HG03521 (cell line): ENCODE data around the gene KLHL17.

Source experiments
- ATAC-seq: cut with Tn5 transposase; IDR thresholded peaks from one replicate; pipeline ENCODE4 v1.9.1; 2021; ENCODE audit warnings: mild to moderate bottlenecking, moderate library complexity; ENCODE audit not compliant: unreplicated experiment

The KLHL17 gene

DNA sequence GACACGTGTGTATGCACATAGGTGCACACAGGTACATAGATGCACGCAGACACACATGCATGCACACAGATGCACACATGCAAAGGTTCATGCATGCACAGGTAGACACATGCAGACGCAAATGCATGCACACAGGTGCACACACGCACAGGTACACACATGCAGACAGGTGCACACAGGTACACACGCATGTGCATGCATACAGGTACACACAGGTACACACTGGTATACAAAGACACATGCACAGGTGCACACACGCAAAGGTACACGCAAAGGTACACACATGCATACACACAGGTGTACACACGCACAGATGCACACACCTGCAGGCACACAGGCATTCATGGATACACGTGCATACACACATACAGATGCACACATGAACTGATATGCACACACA lies 10.1 kb upstream of the KLHL17 start:
- no peak for ATAC-seq

DNA sequence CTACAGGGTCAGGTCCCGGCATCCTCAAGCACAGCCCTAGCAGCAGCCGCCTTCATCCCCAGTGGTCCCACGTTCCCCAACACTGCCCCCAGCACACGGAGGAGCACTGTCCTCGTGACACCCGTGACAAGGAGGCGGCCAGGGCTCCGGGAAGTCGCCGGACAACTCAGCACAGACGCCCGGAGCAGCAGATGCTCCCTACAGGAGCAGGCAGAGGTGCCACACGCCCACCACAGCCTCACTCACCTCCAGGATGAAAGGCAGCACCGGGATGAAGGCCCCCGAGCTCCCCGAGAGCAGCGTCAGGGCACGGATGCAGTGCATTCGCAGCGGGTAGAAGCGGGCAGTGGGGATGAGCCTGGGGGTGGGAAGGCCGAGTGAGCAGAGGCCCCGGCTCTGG lies 9.5 kb upstream of the KLHL17 start:
- ATAC-seq = no peak

DNA sequence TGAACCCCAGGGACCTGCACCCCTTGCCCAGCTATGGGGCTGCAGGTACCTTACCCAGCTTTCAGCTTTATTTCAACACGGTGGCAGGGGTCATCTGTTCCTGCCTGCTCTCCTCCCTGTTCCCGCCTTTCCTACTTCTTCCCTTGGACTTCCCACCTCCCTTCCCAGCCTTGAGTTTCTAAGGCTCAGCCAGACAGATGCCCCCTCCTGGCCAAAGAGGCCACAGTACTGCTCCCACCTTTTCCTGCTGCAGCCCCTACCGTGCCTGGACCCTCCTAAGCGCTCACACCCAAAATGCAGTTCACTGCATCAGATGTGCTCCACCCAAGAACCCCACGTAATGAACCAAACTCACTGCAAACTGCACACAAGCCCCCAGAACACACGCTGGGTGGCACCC lies 9.0 kb upstream of the KLHL17 start:
- ATAC-seq = no peak

DNA sequence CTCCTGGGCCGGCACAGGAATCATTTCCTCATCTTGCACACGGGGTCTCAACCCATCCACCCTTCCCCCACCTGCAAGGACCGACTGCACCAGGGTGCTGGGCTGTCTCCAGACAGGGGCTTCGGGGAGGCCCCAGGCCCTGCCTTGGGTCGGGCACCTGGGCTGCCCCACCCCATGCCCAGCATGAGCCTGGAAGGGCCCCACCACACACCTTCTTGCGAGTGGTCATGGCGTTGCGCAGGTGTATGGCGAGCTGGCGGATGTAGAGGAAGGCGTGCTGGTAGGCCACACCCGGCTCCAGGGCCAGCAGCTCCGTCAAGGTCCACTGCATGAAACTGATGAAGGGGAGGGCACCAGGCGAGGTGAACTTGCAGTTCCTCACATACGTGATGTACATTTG lies 8.2 kb upstream of the KLHL17 start:
- ATAC-seq = no peak

DNA sequence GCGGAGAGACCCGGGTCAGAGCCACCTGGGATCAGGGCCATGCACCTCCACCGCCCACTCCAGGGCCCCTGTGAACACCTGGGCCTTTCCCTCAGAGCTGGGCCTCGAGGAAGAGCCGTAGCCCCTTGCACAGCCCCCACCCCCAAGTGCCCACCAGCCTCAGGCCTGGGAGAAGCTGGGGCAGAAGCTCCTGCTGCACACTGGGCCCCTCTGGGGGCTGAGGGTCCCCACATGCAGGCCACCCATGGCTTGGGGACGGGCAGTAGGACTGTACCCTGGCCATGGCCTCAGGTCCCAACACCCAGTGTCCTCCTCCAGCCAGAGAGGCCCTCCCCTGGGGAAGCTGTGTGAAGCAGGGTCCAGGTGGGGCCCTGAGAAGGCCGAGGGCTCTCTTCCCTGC lies 7.8 kb upstream of the KLHL17 start:
- no peak for ATAC-seq

DNA sequence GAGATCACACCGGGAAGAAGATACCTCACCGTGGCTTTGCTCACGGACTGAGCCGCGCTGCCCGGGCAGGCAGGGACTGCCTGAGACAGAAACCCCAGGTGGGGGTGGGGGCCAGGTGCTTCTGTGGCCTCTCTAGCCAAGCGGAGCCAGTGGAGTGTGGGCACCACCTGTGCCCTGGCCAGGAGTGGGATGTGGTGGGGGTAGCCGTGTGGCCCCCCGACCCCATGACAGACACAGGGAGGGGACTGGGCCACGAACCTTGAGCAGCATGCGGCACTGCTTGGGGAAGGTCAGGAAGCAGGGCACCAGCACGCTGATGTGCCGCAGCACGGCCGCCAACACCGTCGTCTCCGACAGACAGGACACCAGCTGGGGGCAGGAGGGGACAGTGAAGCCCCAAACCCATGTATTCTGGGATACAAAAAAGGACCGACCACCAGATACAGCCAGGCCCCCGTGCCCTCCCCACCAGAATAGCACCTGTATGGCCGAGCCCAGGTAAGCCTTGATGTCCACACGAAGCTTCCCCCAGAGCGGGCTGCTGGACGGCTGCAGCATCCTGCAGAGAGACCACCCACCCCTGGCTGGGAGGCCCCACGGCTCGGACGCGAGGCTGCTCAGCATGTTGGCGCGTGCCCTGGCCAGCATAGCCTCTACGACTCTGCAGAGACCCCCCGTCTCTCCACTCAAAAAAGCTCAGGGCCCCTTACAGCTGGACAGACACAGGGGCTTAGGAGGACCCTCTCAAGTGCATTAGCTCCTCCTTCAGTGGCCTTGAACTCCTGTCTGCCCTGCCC lies 6.7 kb upstream of the KLHL17 start:
- no peak for ATAC-seq

DNA sequence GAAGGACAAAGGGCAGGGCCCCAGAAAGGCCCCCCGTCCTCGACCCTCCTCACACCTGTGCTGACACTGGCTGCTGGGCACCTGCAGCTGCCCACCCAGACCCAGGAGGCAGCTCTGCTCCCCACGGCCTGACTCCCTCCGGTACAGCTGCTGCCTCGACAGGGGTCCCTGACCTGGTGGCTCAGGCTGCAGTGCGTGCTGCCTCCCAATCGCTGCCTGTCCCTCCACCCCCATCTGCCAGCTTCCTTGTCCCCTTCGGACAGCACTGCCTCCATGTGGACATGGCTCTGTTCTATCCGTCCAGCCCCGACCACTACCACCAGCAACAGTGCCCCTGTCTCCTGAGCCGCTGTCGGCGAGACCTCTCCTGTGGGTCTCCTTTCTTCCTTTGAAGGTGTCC lies 5.5 kb upstream of the KLHL17 start:
- ATAC-seq = no peak

DNA sequence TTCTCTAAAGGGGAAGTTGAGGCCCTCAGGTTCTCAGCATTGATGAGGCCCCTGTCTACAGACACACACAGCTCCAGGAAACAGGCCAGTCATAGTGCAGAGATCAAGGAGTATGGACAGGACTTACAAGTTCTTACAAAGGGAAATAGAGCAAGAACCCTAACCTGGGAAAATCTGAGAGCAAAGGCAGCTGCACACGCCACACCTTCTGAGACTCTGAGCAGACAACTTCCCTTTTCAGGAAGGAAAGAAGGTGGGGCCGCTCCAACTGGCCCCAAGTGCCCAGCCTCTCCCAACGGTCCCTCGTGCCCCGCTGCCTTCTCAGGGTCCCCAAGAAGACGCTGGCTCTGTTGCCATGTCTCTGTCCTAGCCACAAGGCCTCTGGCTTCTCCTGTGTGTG lies 4.9 kb upstream of the KLHL17 start:
- ATAC-seq = no peak

DNA sequence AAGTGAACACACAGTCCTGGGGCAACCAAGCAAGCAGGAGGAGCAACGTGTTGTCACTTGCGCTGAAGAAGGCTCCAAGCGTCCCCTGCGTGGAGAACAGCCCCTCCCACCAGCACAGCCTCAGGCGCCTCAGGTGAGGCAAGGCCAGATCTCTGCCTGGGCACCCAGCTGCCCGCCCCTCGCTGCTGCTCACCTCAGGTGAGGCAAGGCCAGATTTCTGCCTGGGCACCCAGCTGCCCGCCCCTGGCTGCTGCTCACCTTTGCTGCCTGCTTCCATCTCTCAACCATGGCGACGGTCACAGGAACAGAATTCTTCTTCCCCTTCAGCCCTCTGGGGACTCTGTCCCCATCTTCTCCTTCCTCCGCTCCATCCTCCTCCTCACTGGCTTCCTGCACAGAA lies 3.7 kb upstream of the KLHL17 start:
- no peak for ATAC-seq

DNA sequence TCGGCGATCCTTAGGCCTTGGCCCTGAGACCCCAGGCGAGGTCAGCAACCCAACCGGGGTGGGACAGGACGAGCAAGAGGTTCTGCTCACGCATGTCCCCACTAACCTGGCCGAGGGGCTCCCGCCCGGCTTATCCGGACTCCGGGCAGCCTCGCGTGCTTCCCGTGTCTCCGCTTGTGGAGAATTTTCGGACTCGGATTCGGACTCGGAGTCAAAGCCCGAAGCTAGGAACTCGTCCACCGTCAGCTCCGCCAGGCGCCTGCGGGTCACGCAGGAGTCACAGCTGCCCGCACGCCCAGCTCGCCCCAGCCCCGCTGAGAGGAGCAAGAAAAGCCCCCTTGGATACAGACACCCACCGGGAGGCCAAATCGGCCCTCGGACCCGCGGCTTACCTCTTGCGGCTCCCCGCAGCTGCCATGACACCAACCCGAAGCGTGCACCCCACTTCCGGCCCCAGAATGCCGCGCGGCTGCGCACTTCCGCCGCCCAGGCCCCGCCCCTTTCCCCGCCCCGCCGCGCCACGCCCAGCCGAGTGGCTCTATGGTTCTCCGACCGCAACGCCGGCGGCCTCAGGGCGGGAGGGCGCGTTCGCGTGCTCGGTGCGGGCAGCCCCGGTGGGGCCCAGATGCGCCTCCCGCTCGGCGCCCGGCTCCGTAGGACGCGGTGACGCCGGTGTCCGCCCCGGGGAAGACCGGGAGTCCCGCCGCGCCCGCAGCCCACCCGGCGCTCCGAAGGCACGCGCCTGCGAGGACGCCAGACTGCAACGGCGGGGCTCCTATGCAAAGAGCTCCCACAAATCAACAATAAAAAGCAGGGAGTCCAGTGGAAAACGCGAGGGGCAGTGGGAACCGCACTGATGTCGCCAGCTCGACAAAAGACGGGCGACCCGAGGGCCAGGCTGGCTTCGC lies 1.3 kb upstream of the KLHL17 start, which contains the start of gene NOC2L:
TSS of gene NOC2L (minus strand) at position 434 of the 908 bp plus-strand sequence. CDS start at position 418, 16 bp downstream.
- ATAC-seq = peak; percentile 73

DNA sequence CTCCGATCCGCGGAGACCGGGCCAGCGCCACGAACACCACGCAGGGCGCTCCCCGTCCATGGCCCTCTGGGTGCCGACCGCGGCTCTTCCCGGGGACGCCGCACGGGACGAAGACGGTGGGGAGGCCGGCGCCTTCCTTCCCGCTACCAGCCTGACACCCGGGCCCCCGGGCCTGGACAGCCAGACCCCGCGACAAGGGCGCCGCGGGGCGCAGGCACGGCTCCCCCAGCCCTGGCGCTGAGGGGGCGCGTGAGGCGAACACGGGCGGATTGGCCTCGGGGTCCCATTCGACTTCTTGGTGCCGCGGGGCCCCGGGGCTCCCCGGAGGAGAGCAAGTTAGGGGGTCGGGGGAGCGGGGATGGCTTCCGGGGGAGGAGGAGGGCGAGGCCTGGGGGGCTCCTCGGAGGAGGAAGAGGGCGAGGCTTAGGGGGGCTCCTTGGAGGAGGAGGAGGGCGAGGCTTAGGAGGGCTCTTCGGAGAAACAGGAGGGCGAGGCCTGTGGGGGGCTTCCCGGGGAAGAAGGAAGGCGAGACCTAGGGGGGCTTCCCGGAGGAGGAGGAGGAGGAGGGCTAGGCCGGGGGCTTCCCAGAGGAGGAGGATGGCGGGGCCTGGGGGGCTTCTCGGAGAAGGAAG lies 537 bp upstream of the KLHL17 start:
- no peak for ATAC-seq

DNA sequence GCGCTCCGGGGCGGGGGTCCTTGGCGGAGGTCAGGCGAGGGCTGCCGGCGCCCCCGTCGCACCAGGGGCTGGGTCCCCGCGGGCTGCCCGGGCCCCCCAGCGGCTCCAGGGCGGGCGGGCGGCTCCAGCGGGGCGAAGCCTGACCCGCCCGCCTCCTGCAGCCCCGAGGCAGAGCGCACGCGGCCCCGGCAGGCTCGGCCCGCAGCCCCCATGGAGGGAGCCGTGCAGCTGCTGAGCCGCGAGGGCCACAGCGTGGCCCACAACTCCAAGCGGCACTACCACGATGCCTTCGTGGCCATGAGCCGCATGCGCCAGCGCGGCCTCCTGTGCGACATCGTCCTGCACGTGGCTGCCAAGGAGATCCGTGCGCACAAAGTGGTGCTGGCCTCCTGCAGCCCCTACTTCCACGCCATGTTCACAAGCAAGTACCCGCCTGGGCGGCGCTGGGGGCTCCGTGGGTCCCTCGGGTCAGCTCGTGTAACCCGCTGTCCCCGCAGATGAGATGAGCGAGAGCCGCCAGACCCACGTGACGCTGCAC lies 817 bp downstream of the KLHL17 start:
- ATAC-seq = no peak

DNA sequence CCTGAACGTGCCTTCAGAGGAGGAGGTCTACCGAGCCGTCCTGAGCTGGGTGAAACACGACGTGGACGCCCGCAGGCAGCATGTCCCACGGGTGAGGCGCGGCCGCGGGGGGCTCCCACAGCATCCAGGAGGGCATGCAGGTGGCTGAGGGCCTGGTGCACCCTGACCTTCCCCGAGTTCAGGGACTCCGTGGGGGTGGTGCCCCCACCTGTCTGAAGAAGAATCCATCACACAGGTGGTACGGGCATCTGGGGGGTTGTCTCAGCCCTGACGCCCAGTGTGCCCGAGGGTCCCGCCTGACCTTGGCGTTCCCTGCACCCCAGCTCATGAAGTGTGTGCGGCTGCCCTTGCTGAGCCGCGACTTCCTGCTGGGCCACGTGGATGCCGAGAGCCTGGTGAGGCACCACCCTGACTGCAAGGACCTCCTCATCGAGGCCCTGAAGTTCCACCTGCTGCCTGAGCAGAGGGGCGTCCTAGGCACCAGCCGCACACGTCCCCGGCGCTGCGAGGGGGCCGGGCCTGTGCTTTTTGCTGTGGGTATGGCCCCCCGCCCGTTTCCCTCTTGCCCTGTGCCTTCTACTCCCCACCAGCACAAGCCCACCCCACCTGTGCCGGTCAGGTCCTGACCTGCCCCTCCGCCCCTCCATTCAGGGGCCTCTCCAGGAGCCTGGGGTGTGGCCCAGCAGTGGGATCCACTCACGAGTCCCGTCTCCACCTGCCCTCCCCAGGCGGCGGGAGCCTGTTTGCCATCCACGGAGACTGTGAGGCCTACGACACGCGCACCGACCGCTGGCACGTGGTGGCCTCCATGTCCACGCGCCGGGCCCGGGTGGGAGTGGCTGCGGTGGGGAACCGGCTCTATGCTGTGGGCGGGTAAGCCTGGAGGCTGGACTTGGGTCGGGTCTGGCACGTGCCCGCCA lies 2.3 kb downstream of the KLHL17 start:
- no peak for ATAC-seq

DNA sequence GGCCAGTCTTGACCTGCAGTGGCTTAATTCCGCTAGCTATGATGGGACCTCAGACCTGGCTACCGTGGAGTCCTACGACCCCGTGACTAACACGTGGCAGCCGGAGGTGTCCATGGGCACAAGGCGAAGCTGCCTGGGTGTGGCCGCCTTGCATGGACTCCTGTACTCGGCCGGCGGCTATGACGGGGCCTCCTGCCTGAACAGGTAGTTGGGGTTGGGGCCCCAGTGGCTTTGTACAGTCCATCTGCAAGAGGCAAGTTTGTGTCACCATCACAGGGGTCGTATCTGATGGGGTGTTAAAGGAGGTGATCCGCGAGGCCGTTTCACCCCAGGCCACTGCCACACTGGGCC lies 2.9 kb downstream of the KLHL17 start:
- ATAC-seq = no peak

DNA sequence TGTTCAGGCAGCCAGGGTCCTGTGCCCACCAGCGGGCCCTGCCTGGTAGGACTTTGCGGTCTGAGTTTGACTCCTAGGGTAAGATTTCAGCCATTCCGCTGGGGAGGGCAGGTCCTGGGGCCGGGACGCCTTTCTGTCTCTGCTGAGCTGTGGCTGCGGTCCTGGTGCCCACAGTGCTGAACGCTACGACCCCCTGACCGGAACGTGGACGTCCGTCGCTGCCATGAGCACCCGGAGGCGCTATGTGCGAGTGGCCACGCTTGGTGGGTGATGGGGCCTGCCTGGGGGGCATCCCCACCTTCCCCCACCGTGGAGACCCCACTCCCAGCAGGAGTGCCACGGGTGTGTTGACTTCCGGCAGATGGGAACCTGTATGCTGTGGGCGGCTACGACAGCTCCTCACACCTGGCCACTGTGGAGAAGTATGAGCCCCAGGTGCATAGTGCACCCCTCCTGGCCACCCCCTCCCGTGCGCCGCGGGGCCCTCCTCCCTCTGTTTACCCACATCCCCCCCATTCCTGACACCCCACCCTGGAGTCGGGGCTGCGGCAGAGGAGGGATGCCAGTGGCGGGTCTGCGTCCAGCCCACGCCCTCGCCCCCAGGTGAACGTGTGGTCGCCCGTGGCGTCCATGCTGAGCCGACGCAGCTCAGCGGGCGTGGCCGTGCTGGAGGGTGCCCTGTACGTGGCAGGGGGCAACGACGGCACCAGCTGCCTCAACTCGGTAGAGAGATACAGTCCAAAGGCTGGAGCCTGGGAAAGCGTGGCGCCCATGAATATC lies 3.6 kb downstream of the KLHL17 start:
- ATAC-seq = no peak

DNA sequence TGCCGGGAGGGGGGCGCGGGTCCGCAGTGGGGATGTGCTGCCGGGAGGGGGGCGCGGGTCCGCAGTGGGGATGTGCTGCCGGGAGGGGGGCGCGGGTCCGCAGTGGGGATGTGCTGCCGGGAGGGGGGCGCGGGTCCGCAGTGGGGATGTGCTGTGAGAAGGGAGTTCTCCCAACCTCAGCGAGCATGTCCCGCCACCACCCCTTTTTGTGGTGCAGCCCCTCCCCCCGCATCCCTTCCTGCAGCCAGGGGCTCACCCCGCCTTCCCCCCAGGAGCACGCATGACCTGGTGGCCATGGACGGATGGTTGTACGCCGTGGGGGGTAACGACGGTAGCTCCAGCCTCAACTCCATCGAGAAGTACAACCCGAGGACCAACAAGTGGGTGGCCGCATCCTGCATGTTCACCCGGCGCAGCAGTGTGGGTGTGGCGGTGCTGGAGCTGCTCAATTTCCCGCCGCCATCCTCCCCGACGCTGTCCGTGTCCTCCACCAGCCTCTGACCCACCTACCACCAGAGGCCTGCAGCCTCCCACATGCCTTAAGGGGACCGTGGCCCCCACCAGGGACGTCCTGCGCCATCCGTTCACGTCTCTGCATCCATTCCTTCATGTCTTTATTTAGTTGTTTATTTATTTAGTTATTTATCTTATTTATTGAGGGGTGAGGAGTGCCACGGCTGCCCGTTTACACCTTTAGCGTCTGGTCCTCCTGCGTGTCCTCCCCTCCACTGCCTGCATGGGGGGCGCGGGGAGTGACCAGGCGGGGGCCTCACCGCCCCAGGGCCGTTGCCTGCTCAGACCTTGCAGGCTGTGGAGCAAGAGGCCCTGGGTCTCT lies 4.5 kb downstream of the KLHL17 start:
- no peak for ATAC-seq

DNA sequence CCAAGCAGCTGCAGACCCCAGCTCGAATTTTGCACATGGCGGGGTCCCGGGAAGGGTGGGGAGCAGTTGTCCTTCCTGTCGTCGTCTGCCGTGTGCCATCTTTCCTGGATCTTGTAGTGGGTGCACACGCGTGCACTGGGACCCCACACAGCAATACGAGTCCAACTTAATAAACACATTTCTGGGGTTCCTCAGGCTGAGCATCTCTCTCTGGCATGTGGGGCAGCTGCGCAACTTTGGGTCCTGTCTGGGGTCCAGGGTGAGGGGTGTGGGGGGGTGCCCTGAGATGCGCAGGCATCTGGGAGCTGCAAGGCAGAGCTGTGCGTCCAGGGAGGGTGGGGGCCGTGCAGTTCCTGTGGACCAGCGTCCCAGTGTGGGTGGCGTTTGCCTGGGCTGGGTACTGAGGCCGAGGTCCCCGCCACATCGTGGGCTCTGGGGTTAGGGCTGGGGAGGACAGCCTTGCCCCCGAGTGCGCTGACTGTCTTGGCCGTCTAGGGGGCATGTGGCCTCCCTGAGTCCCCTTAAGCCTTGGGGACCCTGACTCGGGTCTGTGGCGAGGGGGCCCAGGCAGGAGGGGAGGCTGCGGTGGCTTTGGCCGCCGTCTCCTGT lies 5.2 kb downstream of the KLHL17 start:
- no peak for ATAC-seq

DNA sequence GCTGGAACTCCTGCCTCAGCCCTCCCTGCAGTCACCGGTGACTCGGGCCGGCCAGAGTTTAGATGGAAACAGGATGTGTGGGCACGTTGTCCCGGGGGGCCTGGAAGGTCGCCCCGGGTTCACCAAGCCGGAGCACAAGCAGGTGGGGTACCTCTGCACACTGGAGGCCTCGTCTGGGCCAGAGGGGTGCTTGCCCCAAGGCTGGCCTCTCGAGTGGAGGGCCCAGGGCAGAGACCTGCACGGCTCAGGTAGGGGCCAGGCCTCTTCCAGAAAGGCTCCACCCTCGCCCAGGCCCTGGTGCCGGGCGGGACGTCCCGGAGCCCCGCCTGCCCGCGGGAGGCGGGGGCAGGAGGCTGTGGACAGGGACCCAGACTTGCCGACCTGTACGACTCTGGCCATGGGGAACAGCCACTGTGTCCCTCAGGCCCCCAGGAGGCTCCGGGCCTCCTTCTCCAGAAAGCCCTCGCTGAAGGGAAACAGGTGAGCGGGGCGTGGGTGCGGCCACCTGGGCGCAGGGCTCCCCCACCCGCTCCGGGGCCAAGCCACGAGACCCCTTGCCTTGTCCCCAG lies 5.8 kb downstream of the KLHL17 start, which contains the start of gene PLEKHN1:
TSS of gene PLEKHN1 (plus strand) at position 348 of the 569 bp plus-strand sequence. CDS start at position 398, 50 bp downstream.
- ATAC-seq = no peak
